NCI-H2107 treated with DMSO at 0.1 percent for 48 hours (cell line): ENCODE measurements around the gene CLPTM1L.

Experiments
- DNase-seq: peaks from one replicate; lab custom pipeline; 2025; ENCODE audit not compliant: unreplicated experiment; lab: John Stamatoyannopoulos, UW

CLPTM1L gene

GRCh38 chr5:1317921-1318565, 26.9 kb downstream of the CLPTM1L start:
- no peak for DNase-seq

GRCh38 chr5:1316588-1317340, 28.1 kb downstream of the CLPTM1L start:
- DNase-seq: no peak

- peak; percentile 99 for DNase-seq
Observed at GRCh38 chr5:1315709-1316587, 29.0 kb downstream of the CLPTM1L start.

- DNase-seq: no peak
Observed at GRCh38 chr5:1315018-1315708, 29.7 kb downstream of the CLPTM1L start.

- no peak for DNase-seq
Observed at GRCh38 chr5:1314564-1314982, 30.3 kb downstream of the CLPTM1L start.

- DNase-seq: no peak
Observed at GRCh38 chr5:1312993-1313833, 31.7 kb downstream of the CLPTM1L start.

- no peak for DNase-seq
Observed at GRCh38 chr5:1312206-1312605, 32.7 kb downstream of the CLPTM1L start.

GRCh38 chr5:1311439-1312055, 33.4 kb downstream of the CLPTM1L start:
- DNase-seq: no peak

- no peak for DNase-seq
Observed at GRCh38 chr5:1310118-1310517, 34.8 kb downstream of the CLPTM1L start.

GRCh38 chr5:1304033-1304432, 40.9 kb downstream of the CLPTM1L start:
- DNase-seq: no peak

GRCh38 chr5:1302258-1302657, 42.6 kb downstream of the CLPTM1L start:
- DNase-seq: no peak

GRCh38 chr5:1300581-1301083, 44.3 kb downstream of the CLPTM1L start:
- DNase-seq: no peak

- no peak for DNase-seq
Observed at GRCh38 chr5:1299961-1300360, 44.9 kb downstream of the CLPTM1L start.

GRCh38 chr5:1299511-1299850, 45.4 kb downstream of the CLPTM1L start:
- DNase-seq: no peak

- no peak for DNase-seq
Observed at GRCh38 chr5:1298723-1299510, 46.0 kb downstream of the CLPTM1L start.

GRCh38 chr5:1298067-1298551, 46.8 kb downstream of the CLPTM1L start:
- DNase-seq: no peak

GRCh38 chr5:1297243-1297642, 47.7 kb downstream of the CLPTM1L start:
- peak; percentile 74 for DNase-seq

GRCh38 chr5:1295650-1296037, 49.3 kb downstream of the CLPTM1L start:
- no peak for DNase-seq
